Measurements from ENCODE around the gene HOMER1.

HOMER1 gene

GRCh38 chr5:79407591-79407990 is 106.3 kb downstream of the HOMER1 start:
- Histone ChIP-seq H3K9me2 (replicated peaks; ENCODE audit: control insufficient read depth, low read length) (no peaks in the 10 kb centered on the region), H3F3A (ENCODE audit: control insufficient read depth, insufficient read depth) (no peaks in the 10 kb centered on the region), H3K27ac (ENCODE audit: low read depth, low read length) (no peak overlapping the region), H4K20me1 (ENCODE audit: control insufficient read depth, insufficient read depth, low read depth, low read length) (no peaks in the 10 kb centered on the region), H3K27me3 (ENCODE audit: control insufficient read depth, low read length) (no peaks in the 10 kb centered on the region), H3K79me2 (ENCODE audit: control insufficient read depth, low read length) (no peaks in the 10 kb centered on the region), H3K9me3 (ENCODE audit: control insufficient read depth, insufficient read depth, low read length) (peaks cover 4% of the 10 kb centered on the region; the same call in 1 of the 2 replicates), H3K4me1 (ENCODE audit: control insufficient read depth, low read length) (no peaks in the 10 kb centered on the region), H3K4me2 (ENCODE audit: low read length) (no peak overlapping the region), H3K4me3 (ENCODE audit: low read length) (no peak overlapping the region), H3K36me3 (ENCODE audit: control insufficient read depth, low read length) (no peaks in the 10 kb centered on the region)
- TF ChIP-seq EZH2phosphoT487 (IDR thresholded peaks at IDR 0.05; ENCODE audit: borderline replicate concordance, low read length), result no peak
- TF ChIP-seq, protein P1, sequence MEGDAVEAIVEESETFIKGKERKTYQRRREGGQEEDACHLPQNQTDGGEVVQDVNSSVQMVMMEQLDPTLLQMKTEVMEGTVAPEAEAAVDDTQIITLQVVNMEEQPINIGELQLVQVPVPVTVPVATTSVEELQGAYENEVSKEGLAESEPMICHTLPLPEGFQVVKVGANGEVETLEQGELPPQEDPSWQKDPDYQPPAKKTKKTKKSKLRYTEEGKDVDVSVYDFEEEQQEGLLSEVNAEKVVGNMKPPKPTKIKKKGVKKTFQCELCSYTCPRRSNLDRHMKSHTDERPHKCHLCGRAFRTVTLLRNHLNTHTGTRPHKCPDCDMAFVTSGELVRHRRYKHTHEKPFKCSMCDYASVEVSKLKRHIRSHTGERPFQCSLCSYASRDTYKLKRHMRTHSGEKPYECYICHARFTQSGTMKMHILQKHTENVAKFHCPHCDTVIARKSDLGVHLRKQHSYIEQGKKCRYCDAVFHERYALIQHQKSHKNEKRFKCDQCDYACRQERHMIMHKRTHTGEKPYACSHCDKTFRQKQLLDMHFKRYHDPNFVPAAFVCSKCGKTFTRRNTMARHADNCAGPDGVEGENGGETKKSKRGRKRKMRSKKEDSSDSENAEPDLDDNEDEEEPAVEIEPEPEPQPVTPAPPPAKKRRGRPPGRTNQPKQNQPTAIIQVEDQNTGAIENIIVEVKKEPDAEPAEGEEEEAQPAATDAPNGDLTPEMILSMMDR (IDR thresholded peaks at IDR 0.05; ENCODE audit: low read depth, low read length, poor library complexity, severe bottlenecking), result no peak

- Histone ChIP-seq H3K79me2 (ENCODE audit: control insufficient read depth, low read length) (no peaks in the 10 kb centered on the region), H3K4me3 (ENCODE audit: low read length) (no peak overlapping the region), H3K9me3 (ENCODE audit: control insufficient read depth, insufficient read depth, low read length) (no peaks in the 10 kb centered on the region), H4K20me1 (ENCODE audit: control insufficient read depth, insufficient read depth, low read depth, low read length) (no peaks in the 10 kb centered on the region), H3K9me2 (replicated peaks; ENCODE audit: control insufficient read depth, low read length) (no peaks in the 10 kb centered on the region), H3K4me1 (ENCODE audit: control insufficient read depth, low read length) (no peaks in the 10 kb centered on the region), H3K36me3 (ENCODE audit: control insufficient read depth, low read length) (no peaks in the 10 kb centered on the region), H3F3A (ENCODE audit: control insufficient read depth, insufficient read depth) (no peaks in the 10 kb centered on the region), H3K4me2 (ENCODE audit: low read length) (no peak overlapping the region), H3K27me3 (ENCODE audit: control insufficient read depth, low read length) (no peaks in the 10 kb centered on the region), H3K27ac (ENCODE audit: low read depth, low read length) (no peak overlapping the region)
- TF ChIP-seq, protein P1 (IDR thresholded peaks at IDR 0.05; ENCODE audit: low read depth, low read length, poor library complexity, severe bottlenecking), result no peak
- no peak for TF ChIP-seq EZH2phosphoT487 (IDR thresholded peaks at IDR 0.05; ENCODE audit: borderline replicate concordance, low read length)
Measured at GRCh38 chr5:79401216-79401615, 112.7 kb downstream of the HOMER1 start.

DNA sequence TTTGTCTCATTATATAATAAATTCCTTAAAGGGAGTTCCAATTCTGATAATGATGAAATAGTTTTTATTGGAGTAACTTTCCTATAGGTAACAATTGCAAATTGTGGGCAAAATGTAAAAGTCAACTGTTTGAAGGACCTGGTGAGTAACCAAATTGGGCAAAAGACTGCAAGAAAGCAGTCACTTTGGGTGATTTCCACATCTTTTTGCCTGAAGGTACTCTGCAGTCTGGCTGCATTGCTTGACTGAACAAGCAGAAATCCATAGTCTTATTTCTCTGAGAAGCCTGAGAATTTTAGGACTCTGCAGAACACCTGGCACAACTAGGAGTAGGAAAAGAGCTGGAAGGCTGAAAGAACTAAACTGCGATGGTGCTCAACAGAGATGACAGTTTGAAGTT is 114.9 kb downstream of the HOMER1 start:
- Histone ChIP-seq H3K27ac (ENCODE audit: low read depth, low read length) (no peak overlapping the region), H4K20me1 (ENCODE audit: control insufficient read depth, insufficient read depth, low read depth, low read length) (no peaks in the 10 kb centered on the region), H3F3A (ENCODE audit: control insufficient read depth, insufficient read depth) (no peaks in the 10 kb centered on the region), H3K4me3 (ENCODE audit: low read length) (no peak overlapping the region), H3K79me2 (ENCODE audit: control insufficient read depth, low read length) (no peaks in the 10 kb centered on the region), H3K9me3 (ENCODE audit: control insufficient read depth, insufficient read depth, low read length) (no peaks in the 10 kb centered on the region), H3K4me1 (ENCODE audit: control insufficient read depth, low read length) (no peaks in the 10 kb centered on the region), H3K4me2 (ENCODE audit: low read length) (no peak overlapping the region), H3K36me3 (ENCODE audit: control insufficient read depth, low read length) (no peaks in the 10 kb centered on the region), H3K27me3 (ENCODE audit: control insufficient read depth, low read length) (no peaks in the 10 kb centered on the region), H3K9me2 (replicated peaks; ENCODE audit: control insufficient read depth, low read length) (no peaks in the 10 kb centered on the region)
- TF ChIP-seq, protein P1 (IDR thresholded peaks at IDR 0.05; ENCODE audit: low read depth, low read length, poor library complexity, severe bottlenecking), result no peak
- TF ChIP-seq EZH2phosphoT487 (IDR thresholded peaks at IDR 0.05; ENCODE audit: borderline replicate concordance, low read length), result no peak

GRCh38 chr5:79397080-79397479 is 116.9 kb downstream of the HOMER1 start:
- H4K20me1 ChIP-seq (ENCODE audit: control insufficient read depth, insufficient read depth, low read depth, low read length), result no peaks in the 10 kb centered on the region
- H3K4me3 ChIP-seq (ENCODE audit: low read length), result no peak overlapping the region
- no peaks in the 10 kb centered on the region for H3K79me2 ChIP-seq (ENCODE audit: control insufficient read depth, low read length)
- H3K36me3 ChIP-seq (ENCODE audit: control insufficient read depth, low read length), result no peaks in the 10 kb centered on the region
- no peaks in the 10 kb centered on the region for H3K9me2 ChIP-seq (replicated peaks; ENCODE audit: control insufficient read depth, low read length)
- H3F3A ChIP-seq (ENCODE audit: control insufficient read depth, insufficient read depth), result no peaks in the 10 kb centered on the region
- no peaks in the 10 kb centered on the region for H3K27me3 ChIP-seq (ENCODE audit: control insufficient read depth, low read length)
- TF ChIP-seq EZH2phosphoT487 (IDR thresholded peaks at IDR 0.05; ENCODE audit: borderline replicate concordance, low read length), result no peak
- TF ChIP-seq, protein P1 (IDR thresholded peaks at IDR 0.05; ENCODE audit: low read depth, low read length, poor library complexity, severe bottlenecking), result no peak
- H3K27ac ChIP-seq (ENCODE audit: low read depth, low read length), result no peak overlapping the region
- no peaks in the 10 kb centered on the region for H3K9me3 ChIP-seq (ENCODE audit: control insufficient read depth, insufficient read depth, low read length)
- H3K4me1 ChIP-seq (ENCODE audit: control insufficient read depth, low read length), result no peaks in the 10 kb centered on the region
- H3K4me2 ChIP-seq (ENCODE audit: low read length), result no peak overlapping the region
